Gastrocnemius medialis (tissue), 4 donors: ENCODE measurements around the gene LINGO3. TPM values are rescaled to one million over a fixed set of nuclear protein-coding genes. Genes with fewer than 3 reads are reported as not detected.

Experiments used
- ATAC-seq, 2 donors: fragments of 150-250 bp; one replicate each; pipeline ENCODE4 v1.9.1; 2016
- DNase-seq, 2 donors: peaks; one replicate each; pipeline ENCODE4 v3.0.0-alpha.2; 2019
- H3K27ac ChIP-seq, 4 donors: fragments of 200-600 bp; sonication (generic); 1 replicate in 1 of 4; 2 replicates in 3 of 4; pipeline ENCODE4 v1.5.1; 2016 to 2018; ENCODE audit warnings: mild to moderate bottlenecking in 2 of 4, moderate library complexity in 1 of 4
- H3K27me3 ChIP-seq, 3 donors: fragments of 200-600 bp; sonication (generic) in 2 of 3; 1 replicate in 1 of 3; 2 replicates in 2 of 3; pipeline versions ENCODE4 v1.5.1 to v1.6.0; 2016 to 2019; ENCODE audit warnings: mild to moderate bottlenecking in 1 of 3, moderate library complexity in 1 of 3
- H3K36me3 ChIP-seq, 2 donors: fragments of 200-600 bp; sonication (generic) in 1 of 2; one replicate each; pipeline ENCODE4 v1.5.1; 2017 to 2018
- H3K4me1 ChIP-seq, 2 donors: fragments of 200-600 bp; sonication (generic) in 1 of 2; one replicate each; pipeline ENCODE4 v1.5.1; 2016 to 2017; ENCODE audit warnings: mild to moderate bottlenecking in 2 of 2
- H3K4me3 ChIP-seq, 4 donors: fragments of 200-600 bp; sonication (generic) in 3 of 4; 1 replicate in 1 of 4; 2 replicates in 3 of 4; pipeline ENCODE4 v1.5.1; 2016 to 2019; ENCODE audit warnings: mild to moderate bottlenecking in 2 of 4
- H3K9me3 ChIP-seq, 3 donors: fragments of 200-600 bp; sonication (generic) in 2 of 3; 1 replicate in 1 of 3; 2 replicates in 2 of 3; pipeline ENCODE4 v1.5.1; 2016 to 2019
- CTCF ChIP-seq, 5 experiments: fragments of 450-650 bp in 3 of 5; fragments of 200-600 bp in 2 of 5; sonication (generic) in 2 of 5; IDR thresholded peaks in 4 of 5; conservative IDR thresholded peaks in 1 of 5; 1 replicate in 4 of 5; 2 replicates in 1 of 5; pipeline ENCODE4 v1.5.1; 2016 to 2019; ENCODE audit warnings: antibody characterized with exemption in 5 of 5, mild to moderate bottlenecking in 3 of 5, moderate library complexity in 3 of 5
- POLR2A ChIP-seq, 2 donors: fragments of 450-650 bp; IDR thresholded peaks; one replicate each; pipeline ENCODE4 v1.6.1; 2017; ENCODE audit warnings: antibody characterized with exemption in 2 of 2, mild to moderate bottlenecking in 2 of 2, moderate library complexity in 2 of 2
- in situ Hi-C, 4 donors: fragments of 200-750 bp; cut with MboI; loops; one replicate each; pipeline versions ENCODE4 v1.15.0 to v1.8.0; 2017; ENCODE audit warnings: low sequenced_read_pairs in 4 of 4
- intact Hi-C: fragments of 100-400 bp; cut with DNase I; formaldehyde crosslinking; loops from one replicate; pipeline ENCODE4 v1.15.1; 2023; ENCODE audit warnings: low total_unique reads
- total RNA-seq, 4 donors: library from RNA; depleted of rRNA; stranded (reverse); fragments of >200 nt; gene quantifications; one replicate each; pipeline versions ENCODE4 v1.1.0 to v1.2.3, GENCODE V29; 2016

The LINGO3 gene
- total RNA-seq, 4 donors from 2014 or later: not detected

GRCh38 chr19:2268480-2268830, 39.5 kb downstream of the LINGO3 start:
- intact Hi-C loops: loop anchor here (2.0 kb wide), 1 partner anchor 172 kb away; the partner anchor contains the start of genes IZUMO4 and MOB3A

GRCh38 chr19:2266183-2266993, 41.6 kb downstream of the LINGO3 start:
- intact Hi-C loops: no loop called here
- TF ChIP-seq CTCF (IDR thresholded peaks at IDR 0.05 in 4 of 5, conservative IDR thresholded peaks at IDR 0.05 in 1 of 5) (no peak), POLR2A (IDR thresholded peaks at IDR 0.05) (peak in 1 of 2 donors; percentile 27)
- Histone ChIP-seq H3K36me3 (no peaks in the 10 kb centered on the region), H3K4me1 (peaks cover 12 to 13% of the 10 kb centered on the region in 2 donors), H3K4me3 (no peak overlapping the region), H3K9me3 (no peaks in the 10 kb centered on the region), H3K27ac (peak overlapping the region; percentile 4 to 34 (median 26)), H3K27me3 (no peaks in the 10 kb centered on the region)
- ATAC-seq: no peak
- in situ Hi-C loops: no loop called here
- peak; percentile 61 to 62 for DNase-seq

More at GRCh38 chr19:2268480-2268830, 39.5 kb downstream of the LINGO3 start:
- Histone ChIP-seq H3K27me3 (no peaks in the 10 kb centered on the region), H3K4me3 (peak overlapping the region; percentile 67 to 100 (median 82)), H3K36me3 (peaks cover 0 to 18% of the 10 kb centered on the region in 2 donors), H3K9me3 (no peaks in the 10 kb centered on the region), H3K27ac (peak overlapping the region; percentile 72 to 100 (median 94)), H3K4me1 (peaks cover 33 to 34% of the 10 kb centered on the region in 2 donors)
- ATAC-seq (no peak), DNase-seq (no peak)
- in situ Hi-C loops: no loop called here
- TF ChIP-seq CTCF (IDR thresholded peaks at IDR 0.05 in 4 of 5, conservative IDR thresholded peaks at IDR 0.05 in 1 of 5): no peak
- TF ChIP-seq POLR2A (IDR thresholded peaks at IDR 0.05): no peak

- TF ChIP-seq POLR2A (IDR thresholded peaks at IDR 0.05) (no peak), CTCF (IDR thresholded peaks at IDR 0.05 in 4 of 5, conservative IDR thresholded peaks at IDR 0.05 in 1 of 5) (peak; percentile 33 to 67 (median 52))
Observed at GRCh38 chr19:2261438-2262172, 46.3 kb downstream of the LINGO3 start.

GRCh38 chr19:2260341-2260805, 47.6 kb downstream of the LINGO3 start:
- no peak for TF ChIP-seq POLR2A (IDR thresholded peaks at IDR 0.05)
- no peak for TF ChIP-seq CTCF (IDR thresholded peaks at IDR 0.05 in 4 of 5, conservative IDR thresholded peaks at IDR 0.05 in 1 of 5)
- ATAC-seq (no peak), DNase-seq (no peak)
- peaks cover 0 to 6% of the 10 kb centered on the region in 2 donors for H3K4me1 ChIP-seq
- H3K36me3 ChIP-seq: no peaks in the 10 kb centered on the region
- H3K27me3 ChIP-seq: no peaks in the 10 kb centered on the region
- no peak overlapping the region for H3K27ac ChIP-seq
- intact Hi-C loops: no loop called here
- in situ Hi-C loops: no loop called here
- H3K9me3 ChIP-seq: no peaks in the 10 kb centered on the region
- H3K4me3 ChIP-seq: no peak overlapping the region

More at GRCh38 chr19:2261438-2262172, 46.3 kb downstream of the LINGO3 start:
- intact Hi-C loops (no loop called here), in situ Hi-C loops (no loop called here)
- no peak for ATAC-seq
- DNase-seq: no peak
- H3K36me3 ChIP-seq: no peaks in the 10 kb centered on the region
- H3K9me3 ChIP-seq: no peaks in the 10 kb centered on the region
- H3K27ac ChIP-seq: no peak overlapping the region
- H3K4me1 ChIP-seq: peaks cover 3 to 5% of the 10 kb centered on the region in 2 donors
- H3K27me3 ChIP-seq: no peaks in the 10 kb centered on the region
- no peak overlapping the region for H3K4me3 ChIP-seq
